ENCODE measurements around the gene CNGA1.

Gene CNGA1

GRCh38 chr4:48016141-48017107 is at the start of gene CNGA1, which contains the start of gene NIPAL1:
TSS of gene CNGA1 (minus strand) at chr4:48016681. CDS start at chr4:47952689, 63,992 bp downstream.
TSS of gene NIPAL1 (plus strand) at chr4:48016772. CDS start at chr4:48016840, 68 bp downstream.
- DNase-seq, result peak; percentile 49

GRCh38 chr4:48065587-48066052 is 49.1 kb upstream of the CNGA1 start:
- no peak for DNase-seq

GRCh38 chr4:48064349-48064748 is 47.9 kb upstream of the CNGA1 start:
- DNase-seq, result no peak

- no peak for DNase-seq
Measured at GRCh38 chr4:48058617-48059530, 42.4 kb upstream of the CNGA1 start.

GRCh38 chr4:48051078-48051477 is 34.6 kb upstream of the CNGA1 start:
- DNase-seq, result no peak

- no peak for DNase-seq
Measured at GRCh38 chr4:48049483-48049882, 33.0 kb upstream of the CNGA1 start.

- DNase-seq, result no peak
Measured at GRCh38 chr4:48047896-48048295, 31.4 kb upstream of the CNGA1 start.

- DNase-seq, result no peak
Measured at GRCh38 chr4:48047421-48047844, 31.0 kb upstream of the CNGA1 start.

- no peak for DNase-seq
Measured at GRCh38 chr4:48046059-48046458, 29.6 kb upstream of the CNGA1 start.

GRCh38 chr4:48044298-48044697 is 27.8 kb upstream of the CNGA1 start:
- no peak for DNase-seq

- DNase-seq, result no peak
Measured at GRCh38 chr4:48043504-48043903, 27.0 kb upstream of the CNGA1 start.

GRCh38 chr4:48042979-48043461 is 26.5 kb upstream of the CNGA1 start:
- DNase-seq, result no peak

- DNase-seq, result no peak
Measured at GRCh38 chr4:48041535-48042137, 25.2 kb upstream of the CNGA1 start.

- no peak for DNase-seq
Measured at GRCh38 chr4:48039561-48039960, 23.1 kb upstream of the CNGA1 start.

GRCh38 chr4:48038666-48039065 is 22.2 kb upstream of the CNGA1 start:
- no peak for DNase-seq

- DNase-seq, result no peak
Measured at GRCh38 chr4:48037117-48037462, 20.6 kb upstream of the CNGA1 start.

GRCh38 chr4:48035952-48036351 is 19.5 kb upstream of the CNGA1 start:
- no peak for DNase-seq

- no peak for DNase-seq
Measured at GRCh38 chr4:48033825-48034413, 17.4 kb upstream of the CNGA1 start.

- no peak for DNase-seq
Measured at GRCh38 chr4:48033412-48033811, 16.9 kb upstream of the CNGA1 start.

GRCh38 chr4:48032721-48033120 is 16.2 kb upstream of the CNGA1 start:
- no peak for DNase-seq

- DNase-seq, result no peak
Measured at GRCh38 chr4:48031802-48032525, 15.5 kb upstream of the CNGA1 start.

- no peak for DNase-seq
Measured at GRCh38 chr4:48030470-48030869, 14.0 kb upstream of the CNGA1 start.

Data from NCI-H2171 (cell line).